Naive thymus-derived CD8-positive, alpha-beta T cell (primary cell): ENCODE data around the gene PIGZ. TPM values are rescaled to one million over a fixed set of nuclear protein-coding genes. Genes with fewer than 3 reads are reported as not detected.

Source experiments
- ATAC-seq, 2 donors: fragments of 150-1000 bp; cut with Tn5 transposase in 1 of 2; sonication (Bioruptor Pico), chemical (Tn5 transposase) in 1 of 2; 1 replicate in 1 of 2; 2 replicates in 1 of 2; pipeline ENCODE4 v1.10.0; 2021; ENCODE audit warnings: mild to moderate bottlenecking in 2 of 2, moderate library complexity in 2 of 2
- POLR2A ChIA-PET: fragments of 350-600 bp; sonication (Branson Sonifier 250); formaldehyde crosslinking; loops from one replicate; lab custom pipeline; 2021; ENCODE audit warnings: antibody characterized with exemption; lab: Charles Lee
- DNase-seq, 10 donors: peaks; one replicate each; pipeline versions ENCODE4 v3.0.0 to v3.0.0-alpha.2; 2020 to 2022
- H3K27ac Mint-ChIP-seq, 10 donors: one replicate each; pipeline ENCODE4 v1.8.0; 2020 to 2022; ENCODE audit warnings: mild to moderate bottlenecking in 10 of 10, mixed read lengths in 10 of 10, moderate library complexity in 4 of 10, inconsistent platforms in 1 of 10
- H3K27me3 Mint-ChIP-seq, 5 donors: one replicate each; pipeline ENCODE4 v1.8.0; 2021 to 2022; ENCODE audit warnings: mixed read lengths in 5 of 5
- H3K36me3 Mint-ChIP-seq, 3 donors: one replicate each; pipeline ENCODE4 v1.8.0; 2020 to 2022; ENCODE audit warnings: mixed read lengths in 3 of 3, mild to moderate bottlenecking in 2 of 3, inconsistent platforms in 1 of 3
- H3K4me1 Mint-ChIP-seq, 4 donors: one replicate each; pipeline ENCODE4 v1.8.0; 2021 to 2022; ENCODE audit warnings: mixed read lengths in 4 of 4
- H3K4me3 Mint-ChIP-seq, 10 donors: one replicate each; pipeline ENCODE4 v1.8.0; 2020 to 2022; ENCODE audit warnings: mild to moderate bottlenecking in 10 of 10, mixed read lengths in 10 of 10, moderate library complexity in 6 of 10, inconsistent platforms in 1 of 10
- H3K9me3 Mint-ChIP-seq, 9 donors: one replicate each; pipeline ENCODE4 v1.8.0; 2020 to 2022; ENCODE audit warnings: mixed read lengths in 9 of 9, mild to moderate bottlenecking in 3 of 9, inconsistent platforms in 1 of 9, moderate library complexity in 1 of 9
- polyA plus RNA-seq, 3 donors: library from polyadenylated mRNA; unstranded; fragments of 300-500 nt; fragmentation: Illumina TruSeq; gene quantifications; one replicate each; pipeline ENCODE4 v1.2.3, GENCODE V29; 2021
- total RNA-seq, 8 experiments: library from RNA in 2 of 8; stranded (reverse) in 2 of 8; gene quantifications; one replicate each; pipeline ENCODE4 v1.2.3 and lab custom pipeline; 2021 to 2026

PIGZ gene
- total and polyA plus RNA-seq, 5 experiments from 2014 or later, result 0.13 to 0.55 (median 0.26) TPM; not detected in 1

- H3K4me1 Mint-ChIP-seq, result peaks cover 4 to 11% (median 7%) of the 10 kb centered on the region in 4 donors
- no peak for DNase-seq
- no peaks in the 10 kb centered on the region for H3K9me3 Mint-ChIP-seq
- POLR2A ChIA-PET, result no interaction called here
- no peak for ATAC-seq
- no peak overlapping the region for H3K27ac Mint-ChIP-seq
- no peaks in the 10 kb centered on the region for H3K36me3 Mint-ChIP-seq
- H3K4me3 Mint-ChIP-seq, result peak overlapping the region in 1 of 10 donors; percentile 0
- no peaks in the 10 kb centered on the region for H3K27me3 Mint-ChIP-seq
Observed at GRCh38 chr3:196998966-196999760, 30.5 kb upstream of the PIGZ start.

GRCh38 chr3:196997311-196997710 is 28.7 kb upstream of the PIGZ start:
- ATAC-seq (no peak), DNase-seq (no peak)
- Mint-ChIP-seq H3K27ac (no peak overlapping the region), H3K36me3 (no peaks in the 10 kb centered on the region), H3K4me3 (no peak overlapping the region), H3K4me1 (peaks cover 2 to 7% (median 3%) of the 10 kb centered on the region in 4 donors), H3K27me3 (no peaks in the 10 kb centered on the region), H3K9me3 (no peaks in the 10 kb centered on the region)
- POLR2A ChIA-PET, result no interaction called here

- DNase-seq (no peak), ATAC-seq (no peak)
- Mint-ChIP-seq H3K36me3 (no peaks in the 10 kb centered on the region), H3K27me3 (no peaks in the 10 kb centered on the region), H3K9me3 (no peaks in the 10 kb centered on the region), H3K27ac (no peak overlapping the region), H3K4me3 (no peak overlapping the region), H3K4me1 (peaks cover under 1 to 5% (median 2%) of the 10 kb centered on the region in 4 donors)
- POLR2A ChIA-PET, result no interaction called here
Observed at GRCh38 chr3:196996454-196997265, 28.0 kb upstream of the PIGZ start.

GRCh38 chr3:196995646-196996355 is 27.2 kb upstream of the PIGZ start:
- ATAC-seq, result no peak
- peaks cover 0 to under 1% (median 0%) of the 10 kb centered on the region in 4 donors for H3K4me1 Mint-ChIP-seq
- POLR2A ChIA-PET, result no interaction called here

GRCh38 chr3:196995027-196995426 is 26.4 kb upstream of the PIGZ start:
- H3K27me3 Mint-ChIP-seq, result no peaks in the 10 kb centered on the region
- H3K4me1 Mint-ChIP-seq, result no peaks in the 10 kb centered on the region
- H3K4me3 Mint-ChIP-seq, result no peak overlapping the region
- POLR2A ChIA-PET, result no interaction called here
- no peaks in the 10 kb centered on the region for H3K36me3 Mint-ChIP-seq
- H3K27ac Mint-ChIP-seq, result no peak overlapping the region
- no peaks in the 10 kb centered on the region for H3K9me3 Mint-ChIP-seq
- no peak for DNase-seq
- ATAC-seq, result no peak

More at GRCh38 chr3:196995646-196996355, 27.2 kb upstream of the PIGZ start:
- Mint-ChIP-seq H3K9me3 (no peaks in the 10 kb centered on the region), H3K4me3 (no peak overlapping the region), H3K36me3 (no peaks in the 10 kb centered on the region), H3K27me3 (no peaks in the 10 kb centered on the region), H3K27ac (peak overlapping the region in 2 of 10 donors; percentile 5 to 17)
- no peak for DNase-seq

- H3K27ac Mint-ChIP-seq, result peak overlapping the region in 1 of 10 donors; percentile 7
- H3K4me3 Mint-ChIP-seq, result no peak overlapping the region
- H3K36me3 Mint-ChIP-seq, result no peaks in the 10 kb centered on the region
- DNase-seq (no peak), ATAC-seq (no peak)
- POLR2A ChIA-PET, result interaction anchor here (0.5 kb wide), 1 partner anchor 134 kb away, joined by 9 read pairs; no protein-coding TSS in a partner anchor
- no peaks in the 10 kb centered on the region for H3K9me3 Mint-ChIP-seq
- no peaks in the 10 kb centered on the region for H3K27me3 Mint-ChIP-seq
- no peaks in the 10 kb centered on the region for H3K4me1 Mint-ChIP-seq
Observed at GRCh38 chr3:196994056-196994455, 25.4 kb upstream of the PIGZ start.

GRCh38 chr3:196992461-196993065 is 23.9 kb upstream of the PIGZ start:
- peaks cover 0 to under 1% (median 0%) of the 10 kb centered on the region in 5 donors for H3K27me3 Mint-ChIP-seq
- H3K27ac Mint-ChIP-seq, result no peak overlapping the region
- no peaks in the 10 kb centered on the region for H3K9me3 Mint-ChIP-seq
- ATAC-seq (no peak), DNase-seq (no peak)
- POLR2A ChIA-PET, result no interaction called here
- H3K4me3 Mint-ChIP-seq, result no peak overlapping the region
- H3K36me3 Mint-ChIP-seq, result no peaks in the 10 kb centered on the region
- H3K4me1 Mint-ChIP-seq, result no peaks in the 10 kb centered on the region

- Mint-ChIP-seq H3K9me3 (no peaks in the 10 kb centered on the region), H3K4me1 (no peaks in the 10 kb centered on the region)
- no peak for ATAC-seq
Observed at GRCh38 chr3:196991581-196992460, 23.2 kb upstream of the PIGZ start.

GRCh38 chr3:196990601-196991007 is 22.0 kb upstream of the PIGZ start:
- POLR2A ChIA-PET, result no interaction called here
- no peak for DNase-seq
- Mint-ChIP-seq H3K4me3 (no peak overlapping the region), H3K36me3 (no peaks in the 10 kb centered on the region), H3K9me3 (no peaks in the 10 kb centered on the region), H3K4me1 (no peaks in the 10 kb centered on the region), H3K27ac (no peak overlapping the region), H3K27me3 (peaks cover 0 to 6% (median 3%) of the 10 kb centered on the region in 5 donors)
- ATAC-seq, result no peak

More at GRCh38 chr3:196991581-196992460, 23.2 kb upstream of the PIGZ start:
- Mint-ChIP-seq H3K27ac (no peak overlapping the region), H3K4me3 (no peak overlapping the region), H3K36me3 (no peaks in the 10 kb centered on the region), H3K27me3 (peaks cover 0 to 3% (median 2%) of the 10 kb centered on the region in 5 donors)
- DNase-seq, result no peak
- POLR2A ChIA-PET, result no interaction called here

- Mint-ChIP-seq H3K4me1 (no peaks in the 10 kb centered on the region), H3K27ac (peak overlapping the region in 1 of 10 donors; percentile 25), H3K9me3 (no peaks in the 10 kb centered on the region), H3K4me3 (no peak overlapping the region), H3K36me3 (no peaks in the 10 kb centered on the region), H3K27me3 (peaks cover 0 to 9% (median 5%) of the 10 kb centered on the region in 5 donors)
- DNase-seq (no peak), ATAC-seq (no peak)
- POLR2A ChIA-PET, result no interaction called here
Observed at GRCh38 chr3:196989721-196990262, 21.2 kb upstream of the PIGZ start.

- DNase-seq (no peak), ATAC-seq (no peak)
- peaks cover 0 to 7% (median 3%) of the 10 kb centered on the region in 9 donors for H3K9me3 Mint-ChIP-seq
- H3K27ac Mint-ChIP-seq, result peak overlapping the region in 1 of 10 donors; percentile 55
- H3K4me3 Mint-ChIP-seq, result no peak overlapping the region
- no peaks in the 10 kb centered on the region for H3K4me1 Mint-ChIP-seq
- peaks cover 0 to 4% (median 0%) of the 10 kb centered on the region in 3 donors for H3K36me3 Mint-ChIP-seq
- peaks cover 0 to 10% (median 10%) of the 10 kb centered on the region in 5 donors for H3K27me3 Mint-ChIP-seq
- POLR2A ChIA-PET, result no interaction called here
Observed at GRCh38 chr3:196988241-196989029, 19.8 kb upstream of the PIGZ start.
